Choroid plexus epithelial cell (primary cell): ENCODE results near the gene NCEH1.
A peak's percentile ranks its signal among the peaks of the same experiment; 100 is the strongest.

ENCODE experiments used
- DNase-seq: peaks from one replicate; pipeline ENCODE4 v3.0.0-alpha.2; 2010; ENCODE audit warnings: low read depth
- H3K4me3 ChIP-seq: 2 replicates; pipeline ENCODE4 v1.5.1; 2011; ENCODE audit warnings: low read depth, mild to moderate bottlenecking, control low read depth, low read length, moderate library complexity
- CTCF ChIP-seq: conservative IDR thresholded peaks from 2 replicates; pipeline ENCODE4 v1.5.1; 2011; ENCODE audit warnings: low read depth, mild to moderate bottlenecking, control low read depth, inconsistent platforms, low read length, moderate library complexity

NCEH1 gene

GRCh38 chr3:172585954-172586353 is 124.9 kb downstream of the NCEH1 start:
- DNase-seq: no peak
- no peak for TF ChIP-seq CTCF
- no peak overlapping the region for H3K4me3 ChIP-seq

GRCh38 chr3:172582712-172583111 is 128.2 kb downstream of the NCEH1 start:
- H3K4me3 ChIP-seq: no peak overlapping the region
- DNase-seq: peak; percentile 57
- TF ChIP-seq CTCF: no peak

- no peak overlapping the region for H3K4me3 ChIP-seq
- TF ChIP-seq CTCF: no peak
- DNase-seq: no peak
Observed at GRCh38 chr3:172581757-172582166, 129.1 kb downstream of the NCEH1 start.

- DNase-seq: no peak
- H3K4me3 ChIP-seq: no peak overlapping the region
- TF ChIP-seq CTCF: no peak
Observed at GRCh38 chr3:172580680-172581401, 130.0 kb downstream of the NCEH1 start.
